ENCODE measurements around the gene SPTLC3.
A peak's percentile ranks its signal among the peaks of the same experiment; 100 is the strongest.

The SPTLC3 gene

DNA sequence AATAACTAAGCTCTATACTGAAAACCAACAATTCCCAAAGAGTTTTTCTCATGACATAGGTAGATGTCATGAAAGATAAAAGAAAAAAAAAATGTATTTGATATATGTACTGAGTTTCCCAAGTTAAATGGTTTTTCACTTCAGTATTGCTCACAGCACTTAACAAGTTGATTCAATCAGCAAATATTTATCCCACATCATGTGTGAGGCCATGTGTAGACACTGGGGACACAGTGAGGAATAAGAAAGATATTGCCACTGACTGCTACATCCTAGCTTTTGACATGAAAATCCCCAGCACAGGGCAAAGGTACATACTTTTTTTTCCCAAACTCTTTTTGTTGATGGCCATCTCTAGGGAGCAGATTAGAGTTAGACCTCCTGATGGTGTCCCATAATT is 25.3 kb downstream of the SPTLC3 start:
- no peak for FAIRE-seq

GRCh38 chr20:13034936-13035335 is 26.2 kb downstream of the SPTLC3 start:
- no peak for FAIRE-seq

DNA sequence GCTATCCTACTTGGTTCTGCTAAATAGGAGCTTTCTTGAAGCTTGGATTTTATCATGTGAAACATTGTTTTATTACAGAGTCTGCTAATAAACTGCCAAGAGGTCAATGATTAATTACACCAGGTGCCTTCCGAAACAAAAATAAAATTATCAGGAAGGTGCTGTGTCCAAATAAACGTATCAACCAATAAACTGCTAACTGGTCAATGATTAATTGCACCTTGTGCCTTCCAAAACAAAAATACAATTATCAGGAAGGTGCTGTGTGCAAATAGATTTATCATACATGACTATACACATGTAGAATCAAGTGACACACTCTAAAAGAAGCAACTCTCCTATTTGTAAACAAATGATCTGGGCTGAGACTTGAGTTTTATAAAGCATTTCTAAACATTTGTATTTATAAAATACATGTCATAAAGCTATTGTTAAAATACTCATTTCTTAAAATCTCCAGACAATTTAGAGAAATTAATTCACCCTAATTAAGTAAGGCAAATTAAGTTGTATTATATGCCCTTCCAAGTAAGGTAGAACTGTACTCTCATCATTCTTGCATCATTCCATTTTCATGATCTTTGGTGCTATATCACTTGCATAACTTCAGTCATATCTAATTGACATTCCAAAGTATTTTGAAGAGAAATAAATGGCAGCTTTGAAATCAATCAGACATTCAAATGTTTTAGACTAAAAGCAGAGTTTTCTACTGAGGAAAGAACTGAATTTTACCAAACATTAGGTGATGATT is 26.8 kb downstream of the SPTLC3 start:
- no peak for FAIRE-seq

DNA sequence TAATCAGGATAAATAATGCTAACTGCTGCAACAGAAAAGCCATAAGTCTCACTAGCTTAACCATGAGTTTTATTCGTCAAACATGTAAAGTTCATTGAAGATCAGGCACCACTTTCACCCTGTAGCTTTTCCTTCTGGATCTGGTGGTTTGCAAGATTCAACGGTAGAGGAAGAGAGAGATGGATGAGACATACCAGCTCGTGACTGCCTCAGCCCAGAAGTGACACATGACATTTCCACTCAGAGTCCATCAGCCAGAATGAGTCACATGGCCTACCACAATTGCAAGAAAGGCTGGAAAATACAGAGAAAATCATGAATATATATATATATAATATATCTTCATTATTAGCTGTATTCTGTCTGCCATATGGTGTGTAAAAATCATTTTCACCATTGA is 29.0 kb downstream of the SPTLC3 start:
- FAIRE-seq, result no peak

DNA sequence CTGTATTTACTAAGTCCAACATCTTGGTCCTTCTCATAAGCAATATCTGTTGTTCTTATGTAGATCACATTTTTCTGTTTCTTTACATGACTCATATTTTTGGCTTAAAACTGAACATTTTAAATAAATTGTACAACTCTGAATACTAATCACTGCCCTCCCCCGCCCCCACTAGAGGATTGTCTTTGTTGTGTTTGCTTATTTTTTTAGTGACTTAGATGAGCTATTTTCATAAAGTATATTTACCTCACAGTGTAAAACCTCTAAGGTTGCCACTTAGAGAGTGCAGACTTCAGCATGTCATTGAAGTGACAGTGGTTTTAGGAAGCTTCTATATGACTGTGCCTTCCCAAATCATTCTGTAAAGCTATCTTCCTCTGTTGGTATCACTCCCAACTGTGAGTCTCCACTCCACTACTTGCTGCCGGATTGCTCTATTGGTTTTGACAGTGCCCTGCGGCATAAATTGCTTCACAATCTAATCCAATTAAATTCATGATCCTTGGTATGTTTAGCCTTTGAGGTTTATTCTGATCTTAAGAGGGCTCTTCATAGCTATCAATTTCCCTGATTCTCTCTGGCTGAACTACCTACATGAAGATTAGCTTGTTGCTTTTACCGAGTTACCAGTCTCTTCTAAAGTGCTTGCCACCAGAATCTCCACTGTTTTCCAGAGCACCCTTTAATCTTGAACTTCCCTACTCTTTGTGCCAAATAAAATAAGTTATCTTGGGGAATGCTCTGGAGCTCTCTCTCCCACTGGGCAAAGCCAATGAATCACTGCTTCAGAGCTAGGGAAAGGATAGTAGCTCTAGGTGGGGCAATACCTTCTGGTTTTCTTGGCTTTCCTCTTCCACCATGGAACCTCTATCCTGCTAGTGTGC is 33.0 kb downstream of the SPTLC3 start:
- FAIRE-seq, result no peak

- FAIRE-seq, result no peak
Observed at GRCh38 chr20:13042458-13042794, 33.7 kb downstream of the SPTLC3 start.

- FAIRE-seq, result no peak
Observed at GRCh38 chr20:13046409-13046808, 37.6 kb downstream of the SPTLC3 start.

- FAIRE-seq, result no peak
Observed at GRCh38 chr20:13054011-13054410, 45.2 kb downstream of the SPTLC3 start.

- peak; percentile 50 for FAIRE-seq
Observed at GRCh38 chr20:13058666-13059389, 50.1 kb downstream of the SPTLC3 start.

DNA sequence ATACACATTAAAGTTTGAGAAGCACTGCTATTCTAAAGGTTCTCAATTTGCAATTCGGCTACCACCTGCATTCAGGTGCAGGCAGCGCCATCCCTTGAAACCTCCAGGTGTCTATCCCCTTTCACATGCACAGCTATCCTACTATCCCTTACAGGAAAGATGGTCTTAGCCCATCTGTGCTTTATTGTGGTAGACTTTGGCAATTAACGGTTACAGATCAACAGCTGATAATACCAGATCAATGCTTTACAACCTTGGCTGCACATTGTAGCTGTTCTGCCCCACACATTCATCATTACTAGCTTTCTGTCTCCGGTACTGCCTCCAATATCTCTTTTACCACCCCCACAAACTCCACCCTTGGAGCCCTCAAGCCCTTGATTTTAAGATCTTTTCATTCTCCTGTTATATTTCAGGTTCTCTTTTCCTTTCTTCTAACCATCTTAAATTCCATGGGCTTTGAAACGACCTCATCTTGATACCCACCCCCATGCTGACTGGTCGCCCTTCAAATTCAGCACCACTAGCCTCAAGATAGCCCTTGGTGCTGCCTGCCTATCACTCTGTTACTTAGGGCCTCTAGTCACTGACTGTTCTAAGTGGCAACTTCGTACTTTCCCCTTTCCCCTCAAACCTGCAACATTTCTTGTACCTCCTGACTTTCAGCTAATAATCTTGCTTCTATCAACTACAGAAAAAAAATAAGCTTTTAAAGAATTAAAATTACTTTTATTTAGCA is 50.8 kb downstream of the SPTLC3 start:
- FAIRE-seq, result no peak

DNA sequence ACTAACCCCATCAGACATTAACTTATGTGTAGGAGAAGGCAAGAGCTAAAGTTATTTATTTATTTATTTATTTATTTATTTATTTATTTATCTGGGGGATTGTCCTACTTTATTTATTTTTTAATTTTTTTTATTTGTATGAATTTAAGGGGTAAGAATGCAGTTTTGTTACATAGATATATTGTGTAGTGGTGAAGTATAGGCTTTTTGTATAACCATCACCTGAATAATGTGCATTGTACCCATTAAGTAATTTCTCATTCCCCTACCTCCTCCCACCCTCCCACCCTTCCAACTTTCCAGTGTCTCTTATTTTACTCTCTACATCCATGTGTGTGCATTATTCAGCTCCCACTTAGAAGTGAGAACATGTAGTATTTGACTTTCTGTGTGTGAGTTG is 51.6 kb downstream of the SPTLC3 start:
- FAIRE-seq, result no peak

- FAIRE-seq, result no peak
Observed at GRCh38 chr20:13061381-13061780, 52.6 kb downstream of the SPTLC3 start.

- no peak for FAIRE-seq
Observed at GRCh38 chr20:13062789-13063188, 54.0 kb downstream of the SPTLC3 start.

DNA sequence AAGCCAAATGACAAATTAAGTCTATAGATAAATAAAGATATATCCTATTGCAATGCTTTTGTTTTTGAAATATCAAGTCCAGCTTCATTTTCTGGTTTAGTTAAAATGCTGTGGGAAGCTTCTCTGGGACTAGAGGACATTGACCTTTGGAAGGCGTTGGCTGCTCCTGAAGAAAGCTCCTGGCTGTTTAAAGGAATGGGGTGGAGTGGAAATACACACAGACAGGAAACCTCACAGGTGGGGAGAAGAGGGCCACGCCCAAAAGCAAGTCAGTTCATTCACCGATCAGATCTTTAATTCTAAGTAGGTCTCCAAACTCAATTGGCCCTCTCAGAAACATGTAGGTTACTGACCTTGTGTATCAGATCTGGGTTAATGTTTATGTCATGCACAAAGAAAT is 59.6 kb downstream of the SPTLC3 start:
- FAIRE-seq, result no peak

GRCh38 chr20:13081877-13082276 is 73.1 kb downstream of the SPTLC3 start:
- FAIRE-seq, result no peak

- FAIRE-seq, result no peak
Observed at GRCh38 chr20:13082378-13082777, 73.6 kb downstream of the SPTLC3 start.

GRCh38 chr20:13085275-13085674 is 76.5 kb downstream of the SPTLC3 start:
- no peak for FAIRE-seq

DNA sequence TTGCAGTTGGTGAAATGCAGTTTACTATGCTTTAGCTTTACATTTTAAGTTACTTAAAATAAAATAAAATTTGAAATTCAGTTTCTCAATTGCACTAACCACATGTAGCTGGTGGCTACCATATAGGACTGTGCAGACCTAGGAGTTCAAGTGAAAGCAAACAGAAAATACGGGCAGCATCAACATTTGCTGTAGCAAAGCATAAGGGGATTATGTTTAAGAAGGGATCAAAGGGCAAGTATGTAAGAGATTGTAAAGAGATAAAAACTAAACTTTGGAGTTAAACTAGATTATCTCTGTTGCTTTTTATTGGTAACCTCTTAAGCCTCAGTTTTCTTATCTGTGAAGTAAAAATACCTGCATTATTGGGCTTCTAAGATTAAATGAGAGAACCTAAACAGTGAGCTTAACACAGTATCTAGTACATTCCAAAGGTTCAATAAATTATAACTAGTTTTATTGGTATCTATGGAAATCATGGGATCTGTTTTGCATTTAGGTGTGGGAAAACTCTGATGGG is 81.2 kb downstream of the SPTLC3 start:
- no peak for FAIRE-seq

GRCh38 chr20:13092111-13092510 is 83.3 kb downstream of the SPTLC3 start:
- FAIRE-seq, result no peak

DNA sequence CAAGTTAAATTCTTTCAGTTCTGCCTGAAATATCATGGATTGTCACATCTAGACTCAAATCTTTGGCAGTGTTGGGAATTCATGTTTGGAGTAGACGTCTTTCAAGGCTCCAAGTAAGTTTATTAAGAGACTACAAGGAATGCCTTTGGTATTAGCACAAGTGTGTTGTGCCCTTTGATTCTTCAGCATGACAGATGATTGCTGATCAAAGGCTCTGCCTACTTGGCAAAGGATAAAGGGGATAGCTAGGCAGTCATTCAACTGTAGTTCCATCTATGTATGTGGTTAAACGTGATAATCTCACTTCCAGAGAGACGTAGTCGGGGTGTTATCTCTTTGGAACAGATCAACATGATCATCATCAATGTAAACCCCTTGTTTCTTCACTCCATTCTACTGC is 86.2 kb downstream of the SPTLC3 start:
- no peak for FAIRE-seq

- no peak for FAIRE-seq
Observed at GRCh38 chr20:13098720-13099355, 90.1 kb downstream of the SPTLC3 start.

- FAIRE-seq, result no peak
Observed at GRCh38 chr20:13099676-13100075, 90.9 kb downstream of the SPTLC3 start.

All from endometrium (tissue), 2 donors.